Glutamatergic neuron (in vitro differentiated cells): ENCODE measurements around the gene SPATA13. TPM values are rescaled to one million over a fixed set of nuclear protein-coding genes. Genes with fewer than 3 reads are reported as not detected.

Experiments used
- DNase-seq: peaks from one replicate; pipeline ENCODE4 v3.0.0; 2022
- H3K27ac Mint-ChIP-seq: one replicate; pipeline ENCODE4 v1.8.0; 2020; ENCODE audit warnings: mild to moderate bottlenecking, mixed read lengths, inconsistent platforms; ENCODE audit not compliant: unreplicated experiment
- H3K27me3 Mint-ChIP-seq: one replicate; pipeline ENCODE4 v1.8.0; 2020; ENCODE audit warnings: mild to moderate bottlenecking, moderate library complexity, mixed read lengths, inconsistent platforms; ENCODE audit not compliant: unreplicated experiment
- H3K36me3 Mint-ChIP-seq: one replicate; pipeline ENCODE4 v1.8.0; 2020; ENCODE audit warnings: mild to moderate bottlenecking, mixed read lengths, inconsistent platforms; ENCODE audit not compliant: unreplicated experiment
- H3K4me1 Mint-ChIP-seq: one replicate; pipeline ENCODE4 v1.8.0; 2020; ENCODE audit warnings: mild to moderate bottlenecking, low read depth, mixed read lengths, inconsistent platforms; ENCODE audit not compliant: unreplicated experiment
- H3K4me3 Mint-ChIP-seq: one replicate; pipeline ENCODE4 v1.8.0; 2020; ENCODE audit warnings: mild to moderate bottlenecking, mixed read lengths, inconsistent platforms; ENCODE audit not compliant: unreplicated experiment
- H3K9me3 Mint-ChIP-seq: one replicate; pipeline ENCODE4 v1.8.0; 2020; ENCODE audit warnings: mild to moderate bottlenecking, moderate library complexity, mixed read lengths, inconsistent platforms; ENCODE audit not compliant: unreplicated experiment
- total RNA-seq: library from RNA; stranded (reverse); fragmentation: NEBNext Ultra II Directional; extraction: Animal tissue kit (Norgen Biotek cat#: 25700); gene quantifications from one replicate; pipeline ENCODE4 v1.2.1, GENCODE V29; 2021; ENCODE audit not compliant: unreplicated experiment
- TF ChIP-seq, protein P1 (sequence below): fragments of 200-600 bp; sonication (generic); IDR thresholded peaks from one replicate; pipeline ENCODE4 v1.5.0; 2021; ENCODE audit not compliant: partially characterized antibody, unreplicated experiment

Gene SPATA13
- total RNA-seq, 1 donor from 2014 or later, result 7.4 TPM

DNA sequence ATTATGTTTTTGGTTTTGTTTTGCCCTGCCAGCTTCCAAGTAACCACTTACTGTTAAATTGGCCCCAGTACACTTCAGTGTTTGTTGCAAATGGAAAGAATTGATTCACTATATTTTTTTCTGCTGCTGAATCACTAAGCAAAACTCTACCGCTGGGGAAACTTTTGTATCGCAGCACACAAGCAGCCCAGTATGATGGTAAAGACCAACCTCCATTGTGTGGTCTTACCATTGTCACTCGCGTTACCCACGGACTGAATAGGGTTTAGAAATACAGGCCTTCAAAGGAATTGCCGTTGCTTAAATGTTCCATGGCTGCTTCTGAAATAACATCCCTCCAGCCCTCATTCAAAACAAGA lies 7.9 kb downstream of the SPATA13 start:
- no peaks in the 10 kb centered on the region for H3K36me3 Mint-ChIP-seq
- no peak for DNase-seq
- no peaks in the 10 kb centered on the region for H3K9me3 Mint-ChIP-seq

DNA sequence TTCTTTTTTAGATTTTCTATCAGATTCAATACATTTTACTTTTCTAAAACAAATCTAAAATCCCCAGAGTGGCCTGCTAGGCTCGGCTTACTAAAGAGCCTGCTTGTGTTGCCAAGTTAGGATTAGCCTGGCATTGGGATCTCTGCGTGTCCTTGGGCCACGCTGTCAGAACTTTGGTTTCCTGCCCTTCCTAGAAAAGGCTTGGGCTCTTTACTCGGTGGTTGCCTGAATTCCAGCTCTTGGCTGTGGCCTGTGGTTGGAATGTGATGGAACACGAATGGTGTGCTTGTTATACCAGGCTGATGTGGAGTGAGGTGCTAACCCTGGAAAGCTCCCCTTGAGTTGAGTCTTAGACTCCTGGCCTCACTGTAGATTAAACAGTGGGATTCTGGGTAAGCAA lies 8.5 kb downstream of the SPATA13 start:
- Mint-ChIP-seq H3K4me1 (no peaks in the 10 kb centered on the region), H3K27ac (no peak overlapping the region), H3K4me3 (no peak overlapping the region), H3K27me3 (peaks cover 3% of the 10 kb centered on the region), H3K9me3 (no peaks in the 10 kb centered on the region), H3K36me3 (no peaks in the 10 kb centered on the region)
- DNase-seq, result no peak
- TF ChIP-seq, protein P1, sequence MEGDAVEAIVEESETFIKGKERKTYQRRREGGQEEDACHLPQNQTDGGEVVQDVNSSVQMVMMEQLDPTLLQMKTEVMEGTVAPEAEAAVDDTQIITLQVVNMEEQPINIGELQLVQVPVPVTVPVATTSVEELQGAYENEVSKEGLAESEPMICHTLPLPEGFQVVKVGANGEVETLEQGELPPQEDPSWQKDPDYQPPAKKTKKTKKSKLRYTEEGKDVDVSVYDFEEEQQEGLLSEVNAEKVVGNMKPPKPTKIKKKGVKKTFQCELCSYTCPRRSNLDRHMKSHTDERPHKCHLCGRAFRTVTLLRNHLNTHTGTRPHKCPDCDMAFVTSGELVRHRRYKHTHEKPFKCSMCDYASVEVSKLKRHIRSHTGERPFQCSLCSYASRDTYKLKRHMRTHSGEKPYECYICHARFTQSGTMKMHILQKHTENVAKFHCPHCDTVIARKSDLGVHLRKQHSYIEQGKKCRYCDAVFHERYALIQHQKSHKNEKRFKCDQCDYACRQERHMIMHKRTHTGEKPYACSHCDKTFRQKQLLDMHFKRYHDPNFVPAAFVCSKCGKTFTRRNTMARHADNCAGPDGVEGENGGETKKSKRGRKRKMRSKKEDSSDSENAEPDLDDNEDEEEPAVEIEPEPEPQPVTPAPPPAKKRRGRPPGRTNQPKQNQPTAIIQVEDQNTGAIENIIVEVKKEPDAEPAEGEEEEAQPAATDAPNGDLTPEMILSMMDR, result no peak

More for the DNA sequence above, 7.9 kb downstream of the SPATA13 start:
- TF ChIP-seq, protein P1, result no peak
- H3K27ac Mint-ChIP-seq, result no peak overlapping the region
- H3K4me3 Mint-ChIP-seq, result no peak overlapping the region
- H3K27me3 Mint-ChIP-seq, result peaks cover 3% of the 10 kb centered on the region
- H3K4me1 Mint-ChIP-seq, result no peaks in the 10 kb centered on the region

DNA sequence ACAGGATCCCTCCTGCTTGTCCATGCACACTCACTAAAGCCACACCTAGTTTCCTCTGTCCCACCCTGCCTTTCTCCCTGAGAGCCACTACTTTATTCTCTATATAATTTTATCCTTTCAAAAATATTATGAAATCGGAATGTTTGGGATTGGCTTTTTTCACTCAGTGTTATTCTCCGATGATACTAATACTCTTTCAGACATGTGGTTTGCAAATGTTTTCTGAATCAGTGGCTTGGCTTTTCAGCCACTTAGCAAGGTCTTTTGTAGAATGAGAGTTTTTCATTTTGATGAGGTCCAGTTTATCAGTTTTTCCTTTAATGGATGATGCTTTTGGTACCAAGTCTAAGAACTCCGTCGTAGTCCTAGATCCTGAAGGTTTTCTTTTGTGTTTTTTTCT lies 11.6 kb downstream of the SPATA13 start:
- TF ChIP-seq, protein P1, result no peak
- DNase-seq, result no peak
- Mint-ChIP-seq H3K4me1 (peaks cover 1% of the 10 kb centered on the region), H3K27ac (no peak overlapping the region), H3K4me3 (no peak overlapping the region), H3K36me3 (no peaks in the 10 kb centered on the region), H3K9me3 (no peaks in the 10 kb centered on the region), H3K27me3 (no peaks in the 10 kb centered on the region)

DNA sequence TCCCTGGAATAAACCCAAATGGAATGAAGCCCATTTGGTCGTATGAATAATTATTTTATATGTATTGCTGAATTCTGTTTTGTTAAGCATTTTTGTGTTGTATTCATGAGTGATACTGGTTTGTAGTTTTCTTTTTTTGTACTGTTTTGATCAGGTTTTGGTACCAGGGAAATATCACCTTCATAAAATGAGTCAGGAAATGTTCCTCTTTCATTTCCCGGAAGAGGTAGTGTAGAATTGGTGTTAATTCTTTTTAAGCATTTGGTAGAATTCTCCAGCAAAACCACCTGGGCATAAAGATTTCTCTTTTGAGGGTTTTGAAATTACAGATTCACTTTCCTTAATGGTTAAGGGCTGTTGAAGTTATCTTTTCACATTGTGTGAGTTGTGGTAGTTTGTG lies 13.3 kb downstream of the SPATA13 start:
- no peak for DNase-seq
- H3K4me1 Mint-ChIP-seq, result peaks cover 4% of the 10 kb centered on the region
- H3K27ac Mint-ChIP-seq, result no peak overlapping the region
- H3K4me3 Mint-ChIP-seq, result no peak overlapping the region
- H3K36me3 Mint-ChIP-seq, result no peaks in the 10 kb centered on the region
- TF ChIP-seq, protein P1, result no peak
- no peaks in the 10 kb centered on the region for H3K9me3 Mint-ChIP-seq
- H3K27me3 Mint-ChIP-seq, result no peaks in the 10 kb centered on the region

DNA sequence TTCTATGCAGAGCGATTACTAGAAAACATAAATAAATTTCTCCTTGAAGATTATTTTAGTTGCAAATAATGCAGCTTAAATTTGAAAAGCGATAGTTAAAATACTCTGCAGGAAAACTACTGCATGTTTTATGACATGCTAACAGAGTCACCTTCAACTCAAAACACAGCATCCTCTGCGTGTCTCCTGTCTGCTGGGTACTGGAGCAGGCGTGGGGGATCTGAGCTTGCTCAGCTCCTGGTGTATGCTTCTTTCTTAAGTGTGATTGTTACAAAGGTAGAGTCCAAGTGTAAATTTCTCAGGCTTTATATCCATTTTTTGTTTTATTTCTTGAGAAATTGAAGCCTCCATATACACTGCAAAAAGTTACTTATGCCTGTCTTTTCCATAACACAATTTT lies 15.3 kb downstream of the SPATA13 start:
- H3K27ac Mint-ChIP-seq, result no peak overlapping the region
- peaks cover 9% of the 10 kb centered on the region for H3K4me1 Mint-ChIP-seq
- H3K4me3 Mint-ChIP-seq, result no peak overlapping the region
- H3K27me3 Mint-ChIP-seq, result no peaks in the 10 kb centered on the region
- TF ChIP-seq, protein P1, result no peak
- H3K9me3 Mint-ChIP-seq, result no peaks in the 10 kb centered on the region
- DNase-seq, result no peak
- no peaks in the 10 kb centered on the region for H3K36me3 Mint-ChIP-seq
